EL (cell line): ENCODE measurements around the gene ECI1.
"Not testable (repeated sequence)": the region's sequence is repeated elsewhere in the genome, so short reads cannot be mapped to it uniquely, and the experiment has no call there.

Source experiments
- DNase-seq: peaks from one replicate; pipeline ENCODE4 v3.0.0-alpha.2; 2016

The ECI1 gene

GRCh38 chr16:2278956-2279800 is 27.8 kb upstream of the ECI1 start:
- DNase-seq: no peak

- no peak for DNase-seq
These were observed 26.9 kb upstream of the ECI1 start for GRCh38 chr16:2278272-2278608.

- DNase-seq: no peak
These were observed 26.3 kb upstream of the ECI1 start for GRCh38 chr16:2277466-2278271.

- DNase-seq: no peak
These were observed 25.2 kb upstream of the ECI1 start for GRCh38 chr16:2276368-2277195.

- no peak for DNase-seq
These were observed 24.3 kb upstream of the ECI1 start for GRCh38 chr16:2275476-2276367.

- no peak for DNase-seq
These were observed 22.5 kb upstream of the ECI1 start for GRCh38 chr16:2273931-2274330.

DNA sequence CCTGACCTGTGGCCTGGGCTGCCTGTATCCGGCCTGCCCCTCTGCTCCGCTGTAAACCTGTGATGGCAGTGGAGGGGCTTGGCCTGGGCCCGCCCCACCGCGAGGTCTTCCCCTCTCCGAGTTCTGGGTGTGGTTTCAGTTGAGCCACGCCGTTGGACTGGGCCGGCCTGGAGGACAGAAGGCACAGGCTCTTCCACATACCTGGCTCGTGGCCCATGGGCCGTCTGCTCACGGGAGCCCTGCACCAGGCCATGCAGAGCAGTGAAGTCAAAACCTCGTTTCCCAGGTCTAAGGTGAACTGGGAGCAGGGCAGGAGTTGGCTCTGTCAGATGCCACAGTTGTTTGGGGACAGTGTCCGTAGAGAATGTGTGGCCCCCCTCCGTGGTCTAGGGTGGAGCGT is 22.1 kb upstream of the ECI1 start:
- DNase-seq: no peak

DNA sequence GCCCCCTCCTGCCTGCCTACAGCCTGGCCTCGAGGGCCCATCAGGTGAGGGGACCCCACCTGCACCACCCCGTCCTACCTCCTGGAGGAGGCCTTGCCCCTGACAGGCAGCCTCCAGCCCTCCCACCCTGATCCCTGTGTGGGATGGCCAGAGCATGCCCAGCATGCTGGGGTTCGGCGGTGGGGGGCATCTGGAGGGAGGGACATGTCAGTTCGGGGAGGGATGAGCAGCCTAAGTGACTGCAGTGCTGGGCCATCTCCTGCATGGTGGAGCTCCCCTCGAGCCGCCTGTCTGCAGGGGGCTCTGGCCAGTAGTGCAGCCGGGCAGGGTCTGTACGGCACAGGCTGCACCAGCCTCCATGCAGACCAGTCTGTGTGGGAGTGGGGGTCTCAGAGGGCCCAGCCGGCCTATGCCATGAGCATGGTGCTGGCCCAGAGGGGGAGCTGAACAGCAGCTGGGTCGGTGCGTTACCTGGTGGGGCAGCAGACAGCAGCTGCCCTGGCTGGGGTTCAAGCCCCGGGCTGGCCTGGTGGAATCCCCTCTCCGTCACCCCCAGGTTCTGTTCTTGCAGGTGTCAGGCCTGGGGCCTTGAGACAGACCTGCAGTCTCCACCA is 20.6 kb upstream of the ECI1 start:
- no peak for DNase-seq

- DNase-seq: no peak
These were observed 19.4 kb upstream of the ECI1 start for GRCh38 chr16:2270588-2271470.

GRCh38 chr16:2270070-2270462 is 18.7 kb upstream of the ECI1 start:
- DNase-seq: no peak

GRCh38 chr16:2267913-2268666 is 16.7 kb upstream of the ECI1 start, which contains the start of gene RNPS1:
TSS of gene RNPS1 (minus strand) at chr16:2268126. CDS start at chr16:2264643, 3,483 bp downstream.
- peak; percentile 93 for DNase-seq

DNA sequence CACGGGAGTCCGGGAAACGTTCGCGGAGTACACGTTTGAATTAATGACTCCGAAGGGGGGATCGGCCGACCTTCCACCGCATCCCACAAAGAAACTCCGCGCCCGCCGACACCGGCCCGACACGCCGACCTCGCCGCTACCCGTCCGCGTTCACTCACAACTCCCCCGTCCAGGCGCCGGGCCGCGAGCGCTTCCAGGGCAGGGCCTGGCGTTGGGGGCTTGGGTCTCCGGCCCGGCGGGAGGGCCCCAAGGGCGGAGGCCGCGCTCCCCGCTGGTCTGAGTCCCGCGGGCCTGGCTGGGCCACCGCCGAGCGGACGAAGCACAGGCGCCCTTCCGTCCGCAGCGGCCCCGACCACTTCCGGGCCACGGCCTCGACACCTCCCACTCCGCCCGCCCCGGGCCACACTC is 16.1 kb upstream of the ECI1 start:
- not testable (repeated sequence) for DNase-seq

DNA sequence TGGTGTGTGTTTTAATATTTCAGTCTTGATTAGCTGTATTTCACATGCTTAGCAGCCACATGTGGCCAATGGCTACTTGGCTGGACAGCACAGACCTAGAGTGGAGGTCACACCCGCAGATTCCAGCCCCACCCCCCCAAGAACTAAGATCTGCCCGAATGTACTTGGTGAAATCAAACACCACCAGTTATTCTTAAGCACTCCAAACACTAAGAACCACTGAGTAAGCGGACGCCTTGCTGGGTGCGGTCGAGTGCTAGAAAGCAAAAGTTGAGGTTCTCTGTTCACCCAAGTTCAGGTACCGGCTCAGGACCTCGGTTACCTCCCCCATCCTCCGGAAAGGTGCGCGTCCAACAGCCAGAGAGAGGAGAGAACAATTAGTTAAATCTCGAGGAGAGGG is 15.5 kb upstream of the ECI1 start:
- DNase-seq: peak; percentile 40

DNA sequence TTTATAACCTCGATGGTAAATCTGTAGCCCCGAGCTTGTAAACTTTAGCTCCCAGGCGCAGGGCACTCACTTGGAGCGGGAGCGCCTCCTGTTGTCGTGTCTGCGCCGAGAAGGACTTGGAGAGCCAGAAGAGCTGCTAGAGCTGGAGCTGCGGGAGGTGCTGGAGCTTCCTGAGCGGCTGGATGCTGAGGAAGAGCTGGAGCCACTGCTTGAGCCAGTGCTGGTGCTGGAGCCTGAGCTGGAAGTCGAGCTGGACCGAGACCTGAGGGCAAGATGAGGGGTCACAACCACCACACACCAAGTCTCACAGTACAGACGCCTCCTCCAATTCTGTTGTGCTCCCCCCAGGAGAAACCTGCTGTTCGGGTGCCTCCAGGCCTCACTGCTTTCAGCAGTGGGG is 11.6 kb upstream of the ECI1 start:
- DNase-seq: not testable (repeated sequence)

DNA sequence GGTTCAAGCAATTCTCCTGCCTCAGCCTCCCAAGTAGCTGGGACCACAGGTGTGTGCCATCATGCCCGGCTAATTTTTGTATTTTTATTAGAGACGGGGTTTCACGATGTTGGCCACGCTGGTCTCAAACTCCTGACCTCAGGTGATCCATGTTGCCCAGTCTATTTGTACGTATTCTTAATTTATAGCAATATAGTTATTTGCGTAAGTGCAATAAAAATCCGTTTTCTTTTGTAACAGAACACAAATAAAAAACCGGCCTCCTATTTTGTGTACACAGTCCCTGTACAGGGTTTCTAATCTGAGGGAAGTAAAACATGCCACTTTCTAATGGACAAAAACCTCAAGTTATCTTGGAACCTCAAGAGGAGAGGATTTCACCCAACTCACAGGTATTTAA is 8.9 kb upstream of the ECI1 start:
- no peak for DNase-seq

DNA sequence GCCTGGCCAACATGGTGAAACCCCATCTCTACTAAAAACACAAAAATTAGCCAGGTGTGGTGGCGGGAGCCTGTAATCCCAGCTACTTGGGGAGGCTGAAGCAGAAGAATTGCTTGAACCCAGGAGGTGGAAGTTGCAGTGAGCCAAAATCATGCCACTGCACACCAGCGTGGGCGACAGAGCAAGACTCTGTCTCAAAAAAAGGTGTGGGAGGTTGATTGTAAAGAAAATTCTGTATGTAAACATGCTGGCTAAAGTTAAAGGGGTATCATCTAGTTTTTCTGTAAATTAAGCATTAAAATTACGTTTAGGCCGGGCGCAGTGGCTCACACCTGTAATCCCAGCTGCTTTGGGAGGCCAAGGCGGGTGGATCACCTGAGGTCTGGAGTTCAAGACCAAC is 7.1 kb upstream of the ECI1 start:
- not testable (repeated sequence) for DNase-seq

DNA sequence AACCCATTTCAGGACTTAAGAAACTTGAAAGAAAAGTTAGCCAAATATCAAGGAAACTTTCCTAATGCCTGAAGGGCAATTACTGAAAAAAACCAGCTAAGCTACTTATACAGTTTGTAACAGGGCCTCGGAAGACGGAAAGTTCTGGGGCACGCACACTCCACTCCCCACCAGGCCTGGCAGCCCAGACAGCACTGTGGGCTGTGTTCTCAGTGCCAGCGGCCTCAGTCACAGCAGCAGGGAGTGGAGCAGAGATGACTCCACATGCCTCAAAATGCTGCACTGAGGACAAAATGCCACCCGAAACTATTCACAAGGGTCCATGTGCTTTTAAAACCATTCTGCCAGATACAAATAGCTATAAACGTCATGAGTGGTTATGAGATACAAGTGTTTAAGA is 6.3 kb upstream of the ECI1 start:
- DNase-seq: no peak

GRCh38 chr16:2256531-2257140 is 5.2 kb upstream of the ECI1 start:
- no peak for DNase-seq

- no peak for DNase-seq
These were observed 1.9 kb upstream of the ECI1 start for GRCh38 chr16:2253293-2253692.

- peak; percentile 21 for DNase-seq
These were observed 1.4 kb upstream of the ECI1 start for GRCh38 chr16:2252806-2253148.
